Measurements from ENCODE around the gene FBXL19. TPM values are rescaled to one million over a fixed set of nuclear protein-coding genes. Genes with fewer than 3 reads are reported as not detected.

Gene FBXL19
- total and polyA plus RNA-seq, 9 of the 15 experiments (the other 6 are each of a cell fraction or from before 2014, with no cell fraction given), result 0.13 to 48.0 (median 13.5) TPM; not detected in 1

GRCh38 chr16:30874821-30875717 lies 48.3 kb upstream of the FBXL19 start (continued):
- no peak for TF ChIP-seq ZNF699 (CRISPR knock-in tag; IDR thresholded peaks at IDR 0.05; ENCODE audit: insufficient replicate concordance)
- TF ChIP-seq TAL1 (IDR thresholded peaks at IDR 0.05), result no peak
- TF ChIP-seq CC2D1A (IDR thresholded peaks at IDR 0.05), result peak; percentile 43; the same call in 1 of the 2 replicates
- no peak for TF ChIP-seq SAFB2 (IDR thresholded peaks at IDR 0.05; ENCODE audit: borderline replicate concordance, low read depth, low read length, severe bottlenecking)
- no peak for TF ChIP-seq ZBTB1 (CRISPR knock-in tag; IDR thresholded peaks at IDR 0.05; ENCODE audit: borderline replicate concordance, low read depth)
- TF ChIP-seq, protein P1, sequence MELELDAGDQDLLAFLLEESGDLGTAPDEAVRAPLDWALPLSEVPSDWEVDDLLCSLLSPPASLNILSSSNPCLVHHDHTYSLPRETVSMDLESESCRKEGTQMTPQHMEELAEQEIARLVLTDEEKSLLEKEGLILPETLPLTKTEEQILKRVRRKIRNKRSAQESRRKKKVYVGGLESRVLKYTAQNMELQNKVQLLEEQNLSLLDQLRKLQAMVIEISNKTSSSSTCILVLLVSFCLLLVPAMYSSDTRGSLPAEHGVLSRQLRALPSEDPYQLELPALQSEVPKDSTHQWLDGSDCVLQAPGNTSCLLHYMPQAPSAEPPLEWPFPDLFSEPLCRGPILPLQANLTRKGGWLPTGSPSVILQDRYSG (tag; conservative IDR thresholded peaks at IDR 0.05; ENCODE audit: low read depth), result peak; percentile 43; the same call in 1 of the 2 replicates
- TF ChIP-seq, protein P2, sequence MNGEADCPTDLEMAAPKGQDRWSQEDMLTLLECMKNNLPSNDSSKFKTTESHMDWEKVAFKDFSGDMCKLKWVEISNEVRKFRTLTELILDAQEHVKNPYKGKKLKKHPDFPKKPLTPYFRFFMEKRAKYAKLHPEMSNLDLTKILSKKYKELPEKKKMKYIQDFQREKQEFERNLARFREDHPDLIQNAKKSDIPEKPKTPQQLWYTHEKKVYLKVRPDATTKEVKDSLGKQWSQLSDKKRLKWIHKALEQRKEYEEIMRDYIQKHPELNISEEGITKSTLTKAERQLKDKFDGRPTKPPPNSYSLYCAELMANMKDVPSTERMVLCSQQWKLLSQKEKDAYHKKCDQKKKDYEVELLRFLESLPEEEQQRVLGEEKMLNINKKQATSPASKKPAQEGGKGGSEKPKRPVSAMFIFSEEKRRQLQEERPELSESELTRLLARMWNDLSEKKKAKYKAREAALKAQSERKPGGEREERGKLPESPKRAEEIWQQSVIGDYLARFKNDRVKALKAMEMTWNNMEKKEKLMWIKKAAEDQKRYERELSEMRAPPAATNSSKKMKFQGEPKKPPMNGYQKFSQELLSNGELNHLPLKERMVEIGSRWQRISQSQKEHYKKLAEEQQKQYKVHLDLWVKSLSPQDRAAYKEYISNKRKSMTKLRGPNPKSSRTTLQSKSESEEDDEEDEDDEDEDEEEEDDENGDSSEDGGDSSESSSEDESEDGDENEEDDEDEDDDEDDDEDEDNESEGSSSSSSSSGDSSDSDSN (IDR thresholded peaks at IDR 0.05; ENCODE audit: borderline replicate concordance in 1 of 2, low read depth in 2 of 2, low read length in 2 of 2), result peak; percentile 93 to 94; a peak in 3 of 4 replicates
- TF ChIP-seq ETS2 (tag; IDR thresholded peaks at IDR 0.05; ENCODE audit: borderline replicate concordance, poor library complexity, severe bottlenecking), result no peak
- TF ChIP-seq BCL6 (CRISPR knock-in tag; IDR thresholded peaks at IDR 0.05), result no peak
- TF ChIP-seq ZNF347 (CRISPR knock-in tag; IDR thresholded peaks at IDR 0.05; ENCODE audit: low read depth), result no peak
- no peak for TF ChIP-seq ZNF274 (IDR thresholded peaks at IDR 0.05; ENCODE audit: borderline replicate concordance, low read depth, low read length)
- peak; percentile 51 for TF ChIP-seq FUS (optimal IDR thresholded peaks at IDR 0.05; ENCODE audit: low read depth, low read length)
- TF ChIP-seq JUNB (CRISPR knock-in tag; conservative IDR thresholded peaks at IDR 0.05), result no peak
- TF ChIP-seq SAP30 (IDR thresholded peaks at IDR 0.05; ENCODE audit: borderline replicate concordance, insufficient read depth, low read depth, low read length, poor library complexity, severe bottlenecking), result peak; percentile 89
- no peak for TF ChIP-seq ADNP (tag; IDR thresholded peaks at IDR 0.05)
- no peak for TF ChIP-seq FOXJ2 (tag; IDR thresholded peaks at IDR 0.05)
- peak; percentile 92 for TF ChIP-seq ZNF589 (CRISPR knock-in tag; IDR thresholded peaks at IDR 0.05; ENCODE audit: low read depth)
- TF ChIP-seq NR0B1 (IDR thresholded peaks at IDR 0.05; ENCODE audit: partially characterized antibody), result no peak
- TF ChIP-seq, protein P3, sequence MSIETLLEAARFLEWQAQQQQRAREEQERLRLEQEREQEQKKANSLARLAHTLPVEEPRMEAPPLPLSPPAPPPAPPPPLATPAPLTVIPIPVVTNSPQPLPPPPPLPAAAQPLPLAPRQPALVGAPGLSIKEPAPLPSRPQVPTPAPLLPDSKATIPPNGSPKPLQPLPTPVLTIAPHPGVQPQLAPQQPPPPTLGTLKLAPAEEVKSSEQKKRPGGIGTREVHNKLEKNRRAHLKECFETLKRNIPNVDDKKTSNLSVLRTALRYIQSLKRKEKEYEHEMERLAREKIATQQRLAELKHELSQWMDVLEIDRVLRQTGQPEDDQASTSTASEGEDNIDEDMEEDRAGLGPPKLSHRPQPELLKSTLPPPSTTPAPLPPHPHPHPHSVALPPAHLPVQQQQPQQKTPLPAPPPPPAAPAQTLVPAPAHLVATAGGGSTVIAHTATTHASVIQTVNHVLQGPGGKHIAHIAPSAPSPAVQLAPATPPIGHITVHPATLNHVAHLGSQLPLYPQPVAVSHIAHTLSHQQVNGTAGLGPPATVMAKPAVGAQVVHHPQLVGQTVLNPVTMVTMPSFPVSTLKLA (conservative IDR thresholded peaks at IDR 0.05), result peak; percentile 87 to 93
- TF ChIP-seq SREBF2 (CRISPR knock-in tag; IDR thresholded peaks at IDR 0.05), result no peak

Data from K562 (cell line).